ENCODE results near the gene RAPSN.

- no peak for TF ChIP-seq CTCF (IDR thresholded peaks at IDR 0.05)
- no peak for TF ChIP-seq EZH2 (IDR thresholded peaks at IDR 0.05)
- no peak for TF ChIP-seq EZH2phosphoT487 (IDR thresholded peaks at IDR 0.05)
Observed at GRCh38 chr11:47477323-47477722, 28.4 kb upstream of the RAPSN start.

Measured in neural progenitor cell (in vitro differentiated cells).